Rectal smooth muscle tissue (tissue), 1 donor: ENCODE measurements around the gene SPDYE5.
"Not testable (repeated sequence)": the region's sequence is repeated elsewhere in the genome, so short reads cannot be mapped to it uniquely, and the experiment has no call there.

Experiments used
- H3K27ac ChIP-seq: one replicate; pipeline ENCODE4 v1.7.0; 2013; ENCODE audit warnings: low read depth, low read length, inconsistent platforms
- H3K27me3 ChIP-seq: one replicate; pipeline ENCODE4 v1.7.0; 2013; ENCODE audit warnings: low read length; ENCODE audit not compliant: control insufficient read depth, insufficient read depth
- H3K36me3 ChIP-seq: one replicate; pipeline ENCODE4 v1.7.0; 2013; ENCODE audit warnings: low read length; ENCODE audit not compliant: control insufficient read depth, insufficient read depth
- H3K4me1 ChIP-seq: one replicate; pipeline ENCODE4 v1.7.0; 2013; ENCODE audit warnings: low read length; ENCODE audit not compliant: control insufficient read depth, insufficient read depth
- H3K4me3 ChIP-seq: one replicate; pipeline ENCODE4 v1.7.0; 2013; ENCODE audit warnings: low read length
- H3K9ac ChIP-seq: one replicate; pipeline ENCODE4 v1.7.0; 2013; ENCODE audit warnings: low read length

The SPDYE5 gene

GRCh38 chr7:75492020-75492419 lies at the start of gene SPDYE5:
SPDYE5 (plus strand) TSS chr7:75492320; CDS start chr7:75494048, 1,728 bp downstream.
- not testable (repeated sequence) for H3K4me1 ChIP-seq, H3K27me3 ChIP-seq, H3K4me3 ChIP-seq, H3K27ac ChIP-seq, H3K36me3 ChIP-seq, H3K9ac ChIP-seq

GRCh38 chr7:75442465-75443111 lies 49.5 kb upstream of the SPDYE5 start:
- peak overlapping the region; percentile 56 for H3K9ac ChIP-seq
- not testable (repeated sequence) for H3K36me3 ChIP-seq

GRCh38 chr7:75449946-75450345 lies 42.2 kb upstream of the SPDYE5 start:
- H3K36me3 ChIP-seq, H3K4me1 ChIP-seq, H3K9ac ChIP-seq, H3K4me3 ChIP-seq, H3K27me3 ChIP-seq, H3K27ac ChIP-seq: not testable (repeated sequence)

More at GRCh38 chr7:75442465-75443111, 49.5 kb upstream of the SPDYE5 start:
- not testable (repeated sequence) for H3K4me1 ChIP-seq, H3K27me3 ChIP-seq
- Histone ChIP-seq H3K27ac (peak overlapping the region; percentile 45), H3K4me3 (peak overlapping the region; percentile 65)

GRCh38 chr7:75452494-75452955 lies 39.6 kb upstream of the SPDYE5 start:
- not testable (repeated sequence) for H3K4me1 ChIP-seq, H3K27me3 ChIP-seq, H3K4me3 ChIP-seq, H3K36me3 ChIP-seq, H3K27ac ChIP-seq, H3K9ac ChIP-seq

- H3K4me1 ChIP-seq: not testable (repeated sequence)
These were observed 35.7 kb upstream of the SPDYE5 start for GRCh38 chr7:75456403-75456802.

GRCh38 chr7:75458034-75458433 lies 34.1 kb upstream of the SPDYE5 start:
- not testable (repeated sequence) for H3K36me3 ChIP-seq, H3K27me3 ChIP-seq, H3K4me3 ChIP-seq, H3K9ac ChIP-seq, H3K27ac ChIP-seq, H3K4me1 ChIP-seq

More at GRCh38 chr7:75456403-75456802, 35.7 kb upstream of the SPDYE5 start:
- H3K27ac ChIP-seq, H3K9ac ChIP-seq, H3K36me3 ChIP-seq, H3K27me3 ChIP-seq, H3K4me3 ChIP-seq: not testable (repeated sequence)

GRCh38 chr7:75460541-75460940 lies 31.6 kb upstream of the SPDYE5 start:
- H3K27me3 ChIP-seq, H3K9ac ChIP-seq, H3K27ac ChIP-seq, H3K4me1 ChIP-seq, H3K4me3 ChIP-seq, H3K36me3 ChIP-seq: not testable (repeated sequence)

- not testable (repeated sequence) for H3K36me3 ChIP-seq, H3K4me3 ChIP-seq, H3K27me3 ChIP-seq, H3K27ac ChIP-seq, H3K4me1 ChIP-seq, H3K9ac ChIP-seq
These were observed 22.0 kb upstream of the SPDYE5 start for GRCh38 chr7:75470166-75470565.

- H3K4me1 ChIP-seq, H3K27me3 ChIP-seq, H3K27ac ChIP-seq, H3K36me3 ChIP-seq, H3K4me3 ChIP-seq, H3K9ac ChIP-seq: not testable (repeated sequence)
These were observed 14.7 kb upstream of the SPDYE5 start for GRCh38 chr7:75477457-75477856.

GRCh38 chr7:75480313-75480712 lies 11.8 kb upstream of the SPDYE5 start:
- H3K27ac ChIP-seq, H3K27me3 ChIP-seq, H3K36me3 ChIP-seq, H3K4me1 ChIP-seq, H3K9ac ChIP-seq, H3K4me3 ChIP-seq: not testable (repeated sequence)

- H3K36me3 ChIP-seq, H3K4me1 ChIP-seq, H3K27me3 ChIP-seq, H3K27ac ChIP-seq, H3K9ac ChIP-seq: not testable (repeated sequence)
- H3K4me3 ChIP-seq: peak overlapping the region; percentile 70
These were observed 6.7 kb upstream of the SPDYE5 start for GRCh38 chr7:75485355-75485978.

- not testable (repeated sequence) for H3K27me3 ChIP-seq, H3K36me3 ChIP-seq, H3K4me1 ChIP-seq
- peak within 1 kb of the TSS; percentile 16 for H3K9ac ChIP-seq
- H3K27ac ChIP-seq: peak within 1 kb of the TSS; percentile 72
- H3K4me3 ChIP-seq: peak within 1 kb of the TSS; percentile 70
These were observed 6.0 kb upstream of the SPDYE5 start, which contains the start of gene POM121C for GRCh38 chr7:75485979-75486643. POM121C (minus strand) TSS chr7:75486299; CDS start chr7:75441496, 44,803 bp downstream.
